GM11168 (cell line): ENCODE data around the gene CD70.
"Not testable (repeated sequence)": the region's sequence is repeated elsewhere in the genome, so short reads cannot be mapped to it uniquely, and the experiment has no call there.

Source experiments
- in situ Hi-C: fragments of 300-500 bp; cut with MboI; formaldehyde crosslinking; loops from one replicate; pipeline ENCODE4 v1.12.0; 2022; ENCODE audit warnings: low sequenced_read_pairs; ENCODE audit not compliant: unreplicated experiment

The CD70 gene

GRCh38 chr19:6576869-6577475 is 14.0 kb downstream of the CD70 start:
- in situ Hi-C loops: no loop called here

GRCh38 chr19:6573350-6573749 is 17.6 kb downstream of the CD70 start:
- in situ Hi-C loops: no loop called here

- in situ Hi-C loops: no loop called here
Measured at GRCh38 chr19:6572217-6572616, 18.7 kb downstream of the CD70 start.

- in situ Hi-C loops: no loop called here
Measured at GRCh38 chr19:6571167-6571566, 19.8 kb downstream of the CD70 start.

- in situ Hi-C loops: no loop called here
Measured at GRCh38 chr19:6570764-6571163, 20.2 kb downstream of the CD70 start.

- in situ Hi-C loops: no loop called here
Measured at GRCh38 chr19:6568816-6569215, 22.1 kb downstream of the CD70 start.

- in situ Hi-C loops: no loop called here
Measured at GRCh38 chr19:6568010-6568526, 22.9 kb downstream of the CD70 start.

- in situ Hi-C loops: not testable (repeated sequence)
Measured at GRCh38 chr19:6566727-6567126, 24.2 kb downstream of the CD70 start.

- in situ Hi-C loops: no loop called here
Measured at GRCh38 chr19:6564393-6564792, 26.6 kb downstream of the CD70 start.

GRCh38 chr19:6562437-6562836 is 28.5 kb downstream of the CD70 start:
- in situ Hi-C loops: not testable (repeated sequence)

- in situ Hi-C loops: no loop called here
Measured at GRCh38 chr19:6556480-6557195, 34.3 kb downstream of the CD70 start.

- in situ Hi-C loops: no loop called here
Measured at GRCh38 chr19:6556043-6556449, 34.9 kb downstream of the CD70 start.

GRCh38 chr19:6551607-6552450 is 39.1 kb downstream of the CD70 start:
- in situ Hi-C loops: no loop called here

GRCh38 chr19:6551091-6551490 is 39.9 kb downstream of the CD70 start:
- in situ Hi-C loops: no loop called here

GRCh38 chr19:6550679-6551078 is 40.3 kb downstream of the CD70 start:
- in situ Hi-C loops: not testable (repeated sequence)

GRCh38 chr19:6543866-6544347 is 47.0 kb downstream of the CD70 start:
- in situ Hi-C loops: no loop called here

- in situ Hi-C loops: no loop called here
Measured at GRCh38 chr19:6540918-6541689, 49.8 kb downstream of the CD70 start.

- in situ Hi-C loops: no loop called here
Measured at GRCh38 chr19:6539514-6539913, 51.4 kb downstream of the CD70 start.
